HepG2 (cell line): ENCODE data around the gene C6orf136. TPM values are rescaled to one million over a fixed set of nuclear protein-coding genes. Genes with fewer than 3 reads are reported as not detected.

Experiments used
- BRF2 ChIP-seq: sonication (generic); formaldehyde crosslinking; IDR thresholded peaks from 2 replicates; pipeline ENCODE4 v1.8.1; 2022; ENCODE audit warnings: mild to moderate bottlenecking, missing genetic modification reagents
- CBFB ChIP-seq: sonication (generic); formaldehyde crosslinking; IDR thresholded peaks from 2 replicates; pipeline ENCODE4 v1.4.0; 2020; ENCODE audit warnings: missing genetic modification reagents
- CCDC6 ChIP-seq: sonication (generic); formaldehyde crosslinking; IDR thresholded peaks from 2 replicates; pipeline ENCODE4 v1.8.1; 2022; ENCODE audit warnings: mild to moderate bottlenecking, missing genetic modification reagents, moderate library complexity
- GFI1 ChIP-seq: sonication (generic); formaldehyde crosslinking; IDR thresholded peaks from 2 replicates; pipeline ENCODE4 v1.5.0; 2020; ENCODE audit warnings: missing genetic modification reagents, mild to moderate bottlenecking, borderline replicate concordance
- HES4 ChIP-seq: sonication (generic); formaldehyde crosslinking; IDR thresholded peaks from 2 replicates; pipeline ENCODE4 v1.9.0; 2021; ENCODE audit warnings: mild to moderate bottlenecking, missing genetic modification reagents, borderline replicate concordance
- KDM1A ChIP-seq: IDR thresholded peaks from 2 replicates; pipeline ENCODE4 v1.6.1; 2016; ENCODE audit warnings: missing compliant biosample characterization
- KMT2B ChIP-seq: IDR thresholded peaks from 2 replicates; pipeline ENCODE4 v1.6.1; 2016; ENCODE audit warnings: missing genetic modification reagents, missing compliant biosample characterization
- MBD4 ChIP-seq: IDR thresholded peaks from 2 replicates; pipeline ENCODE4 v1.6.1; 2012; ENCODE audit warnings: low read length, inconsistent platforms, borderline replicate concordance
- POGZ ChIP-seq: sonication (generic); formaldehyde crosslinking; IDR thresholded peaks from 2 replicates; pipeline ENCODE4 v1.4.0; 2020; ENCODE audit warnings: mild to moderate bottlenecking, missing genetic modification reagents
- REXO4 ChIP-seq: sonication (generic); formaldehyde crosslinking; IDR thresholded peaks from 2 replicates; pipeline ENCODE4 v1.8.0; 2022; ENCODE audit warnings: missing genetic modification reagents, mild to moderate bottlenecking, borderline replicate concordance
- SAP130 ChIP-seq: IDR thresholded peaks from 2 replicates; pipeline ENCODE4 v1.6.1; 2016; ENCODE audit warnings: low read depth
- SETDB1 ChIP-seq: sonication (generic); formaldehyde crosslinking; IDR thresholded peaks from 2 replicates; pipeline ENCODE4 v1.5.1; 2020; ENCODE audit warnings: missing genetic modification reagents, mild to moderate bottlenecking, borderline replicate concordance
- SRSF1 ChIP-seq: fragments of 200-400 bp; formaldehyde crosslinking; optimal IDR thresholded peaks from 2 replicates; pipeline ENCODE3; 2017; ENCODE audit warnings: mild to moderate bottlenecking, low read depth, low read length, moderate library complexity
- ZNF12 ChIP-seq: sonication (generic); formaldehyde crosslinking; IDR thresholded peaks from 2 replicates; pipeline ENCODE4 v1.5.0; 2020; ENCODE audit warnings: missing genetic modification reagents
- ZNF367 ChIP-seq: sonication (generic); formaldehyde crosslinking; IDR thresholded peaks from 2 replicates; pipeline ENCODE4 v1.4.0; 2020; ENCODE audit warnings: missing genetic modification reagents, borderline replicate concordance
- ZNF510 ChIP-seq: sonication (generic); formaldehyde crosslinking; IDR thresholded peaks from 2 replicates; pipeline ENCODE4 v1.4.0; 2020; ENCODE audit warnings: low read depth, mild to moderate bottlenecking, missing genetic modification reagents
- ZNF652 ChIP-seq: IDR thresholded peaks from 2 replicates; pipeline ENCODE4 v1.6.1; 2016; ENCODE audit warnings: low read depth, borderline replicate concordance
- ZSCAN21 ChIP-seq: sonication (generic); formaldehyde crosslinking; IDR thresholded peaks from 2 replicates; pipeline ENCODE4 v1.8.0; 2022; ENCODE audit warnings: mild to moderate bottlenecking, missing genetic modification reagents, moderate library complexity, borderline replicate concordance
- ZSCAN22 ChIP-seq: sonication (generic); formaldehyde crosslinking; IDR thresholded peaks from 2 replicates; pipeline ENCODE4 v1.4.0; 2020; ENCODE audit warnings: mild to moderate bottlenecking, missing genetic modification reagents
- polyA plus RNA-seq, 8 experiments: library from polyadenylated mRNA; depleted of rRNA in 3 of 8; stranded (reverse) in 7 of 8; unstranded in 1 of 8; fragments of >200 nt; fragmentation: Illumina TruSeq in 4 of 8; extraction: Trizol in 4 of 8; gene quantifications; 2 replicates each; pipeline versions ENCODE4 v1.2.1 to v1.2.3, GENCODE V29; 2011 to 2016; ENCODE audit warnings: low read depth in 4 of 8, missing spikeins in 1 of 8, mixed read lengths in 1 of 8; ENCODE audit not compliant: insufficient read depth in 1 of 8
- total RNA-seq, 5 experiments: library from RNA; depleted of rRNA; stranded (reverse); fragments of >200 nt; fragmentation: Illumina TruSeq; extraction: Trizol; gene quantifications; 2 replicates each; pipeline ENCODE4 v1.2.3, GENCODE V29; 2016; ENCODE audit warnings: low read depth in 1 of 5
- TF ChIP-seq, protein P1 (sequence below): IDR thresholded peaks from 2 replicates; pipeline ENCODE4 v1.6.1; 2012; ENCODE audit warnings: low read depth, low read length, improper control_type of control experiment
- TF ChIP-seq, protein P2 (sequence below): sonication (generic); formaldehyde crosslinking; IDR thresholded peaks from 2 replicates; pipeline ENCODE4 v1.4.0; 2020; ENCODE audit warnings: mild to moderate bottlenecking, missing genetic modification reagents
- TF ChIP-seq, protein P3 (sequence below): sonication (generic); formaldehyde crosslinking; IDR thresholded peaks from 2 replicates; pipeline ENCODE4 v1.4.0; 2020; ENCODE audit warnings: missing genetic modification reagents, mild to moderate bottlenecking, borderline replicate concordance
- TF ChIP-seq, protein P4 (sequence below): sonication (generic); IDR thresholded peaks from 2 replicates; pipeline ENCODE4 v1.6.1; 2016; ENCODE audit warnings: low read depth, borderline replicate concordance
- TF ChIP-seq, protein P5 (sequence below): sonication (generic); formaldehyde crosslinking; IDR thresholded peaks from 2 replicates; pipeline ENCODE4 v1.9.0; 2021; ENCODE audit warnings: missing genetic modification reagents, borderline replicate concordance

C6orf136 gene
- total and polyA plus RNA-seq, 2 of the 13 experiments (the other 11 are each of a cell fraction or from before 2014, with no cell fraction given): 12.0 to 26.2 TPM

GRCh38 chr6:30690403-30691207, 43.7 kb downstream of the C6orf136 start, which contains the start of gene NRM (continued):
- TF ChIP-seq, protein P1, sequence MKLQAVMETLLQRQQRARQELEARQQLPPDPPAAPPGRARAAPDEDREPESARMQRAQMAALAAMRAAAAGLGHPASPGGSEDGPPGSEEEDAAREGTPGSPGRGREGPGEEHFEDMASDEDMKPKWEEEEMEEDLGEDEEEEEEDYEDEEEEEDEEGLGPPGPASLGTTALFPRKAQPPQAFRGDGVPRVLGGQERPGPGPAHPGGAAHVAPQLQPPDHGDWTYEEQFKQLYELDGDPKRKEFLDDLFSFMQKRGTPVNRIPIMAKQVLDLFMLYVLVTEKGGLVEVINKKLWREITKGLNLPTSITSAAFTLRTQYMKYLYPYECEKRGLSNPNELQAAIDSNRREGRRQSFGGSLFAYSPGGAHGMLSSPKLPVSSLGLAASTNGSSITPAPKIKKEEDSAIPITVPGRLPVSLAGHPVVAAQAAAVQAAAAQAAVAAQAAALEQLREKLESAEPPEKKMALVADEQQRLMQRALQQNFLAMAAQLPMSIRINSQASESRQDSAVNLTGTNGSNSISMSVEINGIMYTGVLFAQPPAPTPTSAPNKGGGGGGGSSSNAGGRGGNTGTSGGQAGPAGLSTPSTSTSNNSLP: no peak
- TF ChIP-seq KMT2B (CRISPR knock-in tag): no peak; the same call in 1 of the 2 replicates
- TF ChIP-seq, protein P2, sequence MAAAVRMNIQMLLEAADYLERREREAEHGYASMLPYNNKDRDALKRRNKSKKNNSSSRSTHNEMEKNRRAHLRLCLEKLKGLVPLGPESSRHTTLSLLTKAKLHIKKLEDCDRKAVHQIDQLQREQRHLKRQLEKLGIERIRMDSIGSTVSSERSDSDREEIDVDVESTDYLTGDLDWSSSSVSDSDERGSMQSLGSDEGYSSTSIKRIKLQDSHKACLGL (CRISPR knock-in tag): no peak
- peak; percentile 80 for TF ChIP-seq SRSF1
- TF ChIP-seq REXO4: no peak
- TF ChIP-seq ZSCAN22 (CRISPR knock-in tag): no peak
- TF ChIP-seq GFI1 (CRISPR knock-in tag): no peak
- TF ChIP-seq MBD4: no peak
- TF ChIP-seq SAP130 (CRISPR knock-in tag): peak; percentile 90
- no peak for TF ChIP-seq CCDC6
- TF ChIP-seq SETDB1 (CRISPR knock-in tag): no peak
- no peak for TF ChIP-seq ZNF367 (CRISPR knock-in tag)
- no peak for TF ChIP-seq ZNF12 (CRISPR knock-in tag)
- TF ChIP-seq, protein P3, sequence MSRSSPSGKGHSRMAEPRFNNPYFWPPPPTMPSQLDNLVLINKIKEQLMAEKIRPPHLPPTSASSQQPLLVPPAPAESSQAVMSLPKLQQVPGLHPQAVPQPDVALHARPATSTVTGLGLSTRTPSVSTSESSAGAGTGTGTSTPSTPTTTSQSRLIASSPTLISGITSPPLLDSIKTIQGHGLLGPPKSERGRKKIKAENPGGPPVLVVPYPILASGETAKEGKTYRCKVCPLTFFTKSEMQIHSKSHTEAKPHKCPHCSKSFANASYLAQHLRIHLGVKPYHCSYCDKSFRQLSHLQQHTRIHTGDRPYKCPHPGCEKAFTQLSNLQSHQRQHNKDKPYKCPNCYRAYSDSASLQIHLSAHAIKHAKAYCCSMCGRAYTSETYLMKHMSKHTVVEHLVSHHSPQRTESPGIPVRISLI (CRISPR knock-in tag): no peak
- peak; percentile 72; the same call in 1 of the 2 replicates for TF ChIP-seq ZSCAN21
- TF ChIP-seq, protein P4, sequence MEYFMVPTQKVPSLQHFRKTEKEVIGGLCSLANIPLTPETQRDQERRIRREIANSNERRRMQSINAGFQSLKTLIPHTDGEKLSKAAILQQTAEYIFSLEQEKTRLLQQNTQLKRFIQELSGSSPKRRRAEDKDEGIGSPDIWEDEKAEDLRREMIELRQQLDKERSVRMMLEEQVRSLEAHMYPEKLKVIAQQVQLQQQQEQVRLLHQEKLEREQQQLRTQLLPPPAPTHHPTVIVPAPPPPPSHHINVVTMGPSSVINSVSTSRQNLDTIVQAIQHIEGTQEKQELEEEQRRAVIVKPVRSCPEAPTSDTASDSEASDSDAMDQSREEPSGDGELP: peak; percentile 90; the same call in 1 of the 2 replicates
- TF ChIP-seq ZNF510 (CRISPR knock-in tag): no peak
- peak; percentile 85; the same call in 1 of the 2 replicates for TF ChIP-seq HES4 (CRISPR knock-in tag)
- TF ChIP-seq KDM1A: 0 out of 2 replicates have a peak, but pooled peaks have one; percentile 15
- TF ChIP-seq, protein P5, sequence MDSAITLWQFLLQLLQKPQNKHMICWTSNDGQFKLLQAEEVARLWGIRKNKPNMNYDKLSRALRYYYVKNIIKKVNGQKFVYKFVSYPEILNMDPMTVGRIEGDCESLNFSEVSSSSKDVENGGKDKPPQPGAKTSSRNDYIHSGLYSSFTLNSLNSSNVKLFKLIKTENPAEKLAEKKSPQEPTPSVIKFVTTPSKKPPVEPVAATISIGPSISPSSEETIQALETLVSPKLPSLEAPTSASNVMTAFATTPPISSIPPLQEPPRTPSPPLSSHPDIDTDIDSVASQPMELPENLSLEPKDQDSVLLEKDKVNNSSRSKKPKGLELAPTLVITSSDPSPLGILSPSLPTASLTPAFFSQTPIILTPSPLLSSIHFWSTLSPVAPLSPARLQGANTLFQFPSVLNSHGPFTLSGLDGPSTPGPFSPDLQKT: no peak
- no peak for TF ChIP-seq POGZ (CRISPR knock-in tag)
- TF ChIP-seq ZNF652 (CRISPR knock-in tag): no peak
- TF ChIP-seq CBFB: peak; percentile 54
- no peak for TF ChIP-seq BRF2 (CRISPR knock-in tag)
